UCSD-AML1 (cell line): ENCODE results near the gene NTNG1.

ENCODE experiments used
- DNase-seq: peaks from one replicate; lab custom pipeline; 2025; ENCODE audit not compliant: unreplicated experiment; lab: John Stamatoyannopoulos, UW

The NTNG1 gene

DNA sequence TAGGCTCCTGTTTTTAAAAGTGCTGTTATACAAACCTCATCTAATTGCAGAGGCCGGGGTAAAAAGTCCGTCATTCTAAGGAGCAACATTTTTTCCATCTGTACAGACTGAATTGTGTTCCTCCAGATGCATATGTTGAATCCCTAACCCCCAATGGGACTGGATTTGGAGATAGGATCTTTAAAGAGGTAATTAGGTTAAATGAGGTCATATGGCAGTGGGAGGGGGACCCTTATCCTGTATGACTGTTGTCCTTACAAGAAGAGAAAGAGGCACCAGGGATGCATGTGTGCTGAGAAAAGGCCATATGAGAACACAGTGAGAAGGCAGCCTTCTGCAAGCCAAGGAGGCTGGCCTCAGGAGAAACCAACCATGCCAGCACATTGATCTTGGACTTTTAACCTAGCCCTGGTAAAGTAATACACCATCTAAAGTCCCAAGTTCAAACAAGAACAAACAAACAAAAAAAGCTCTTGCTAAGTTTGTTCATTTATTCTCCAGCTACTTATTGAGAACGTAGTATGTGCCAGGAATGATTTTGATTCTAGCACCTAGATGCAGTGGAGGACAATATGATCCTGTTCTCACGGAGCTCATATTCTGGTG lies 352.4 kb downstream of the NTNG1 start:
- DNase-seq = no peak

DNA sequence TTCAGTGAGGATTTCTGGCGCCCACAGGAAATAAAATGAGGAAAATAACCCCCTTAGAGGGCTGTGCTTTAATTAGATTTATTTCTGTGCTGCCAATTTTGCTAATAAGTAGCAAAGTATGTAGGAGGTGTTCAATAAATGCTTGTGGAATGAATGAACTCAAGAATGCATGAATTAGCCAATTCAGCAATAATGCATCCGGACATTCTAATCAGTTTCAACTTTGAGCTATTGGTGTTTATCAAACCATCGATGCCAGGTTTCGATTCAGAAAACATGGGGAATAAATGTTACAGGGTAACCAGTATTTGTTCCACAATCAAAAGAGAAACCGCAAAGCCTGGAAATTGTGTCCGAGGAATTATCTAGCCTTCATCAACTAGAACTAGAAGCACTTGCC lies 353.2 kb downstream of the NTNG1 start:
- no peak for DNase-seq

DNA sequence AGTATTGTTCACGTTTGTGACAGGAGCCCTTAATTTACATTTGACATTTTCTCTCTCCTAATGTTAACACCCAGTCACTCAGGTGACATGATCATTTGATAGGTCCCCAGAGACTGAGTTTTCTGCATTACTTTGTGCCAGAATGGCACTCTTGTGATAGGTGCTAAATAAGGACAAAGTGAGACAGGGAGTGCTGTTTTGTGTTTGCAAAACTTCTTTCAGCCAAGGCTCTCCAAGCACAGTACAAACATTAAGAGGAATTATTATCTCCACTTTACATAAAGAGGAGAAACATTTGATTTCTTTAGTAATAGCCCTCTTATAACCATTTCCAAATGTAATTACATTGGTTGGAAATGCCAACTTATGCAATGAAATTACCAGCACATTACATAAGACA lies 355.2 kb downstream of the NTNG1 start:
- DNase-seq = no peak

DNA sequence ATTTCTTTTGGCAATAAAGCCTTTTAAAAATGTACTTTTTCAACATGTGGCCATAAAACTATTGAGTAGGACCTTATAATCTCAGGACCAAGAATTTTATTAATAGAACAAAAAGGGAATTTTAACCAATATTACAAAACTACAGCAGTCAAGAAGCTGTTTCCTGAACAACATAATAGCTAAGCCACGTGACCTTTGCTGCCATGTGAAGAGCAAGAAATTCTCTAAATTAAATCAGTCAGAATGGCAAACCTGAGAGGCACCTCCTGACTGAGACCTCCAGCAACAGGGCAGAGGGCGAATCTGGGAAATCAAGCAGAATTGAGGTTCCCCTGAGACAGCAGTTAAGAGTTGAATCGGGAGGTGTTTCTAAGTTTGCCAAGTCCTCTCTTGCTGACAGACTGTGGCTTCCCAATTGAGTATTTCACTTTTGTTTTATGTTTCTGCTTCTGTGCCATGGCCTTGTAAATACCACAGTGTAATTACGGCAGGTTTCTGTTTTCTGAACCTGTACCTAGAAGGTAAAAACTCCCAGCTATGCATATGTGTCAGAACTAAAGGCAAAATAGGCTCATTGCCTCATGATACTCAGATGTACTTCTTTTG lies 358.4 kb downstream of the NTNG1 start:
- DNase-seq = no peak

DNA sequence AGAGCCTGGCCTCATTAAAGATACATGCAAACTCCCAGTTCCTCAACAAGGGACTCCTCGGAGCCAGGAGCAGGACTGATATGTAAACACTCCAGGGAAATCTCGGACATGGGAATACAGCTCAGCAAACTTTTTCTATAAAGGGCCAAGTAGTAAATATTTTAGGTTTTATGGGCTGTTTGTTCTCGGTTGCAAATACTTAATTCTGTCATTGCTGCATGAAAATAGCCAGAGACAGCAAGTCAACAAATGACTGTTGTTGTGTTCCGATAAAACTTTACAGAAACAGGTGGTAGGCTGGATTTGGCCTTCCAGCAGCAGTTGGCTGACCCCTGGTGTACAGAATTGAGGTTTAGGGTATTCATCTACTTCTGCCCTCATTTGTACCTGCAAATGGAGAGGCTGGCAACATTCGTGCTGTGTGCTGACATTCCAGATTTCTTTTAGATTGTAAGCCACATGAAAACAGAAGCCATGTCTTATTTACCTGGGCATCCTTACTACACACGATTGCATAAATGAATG lies 360.3 kb downstream of the NTNG1 start:
- DNase-seq = no peak

DNA sequence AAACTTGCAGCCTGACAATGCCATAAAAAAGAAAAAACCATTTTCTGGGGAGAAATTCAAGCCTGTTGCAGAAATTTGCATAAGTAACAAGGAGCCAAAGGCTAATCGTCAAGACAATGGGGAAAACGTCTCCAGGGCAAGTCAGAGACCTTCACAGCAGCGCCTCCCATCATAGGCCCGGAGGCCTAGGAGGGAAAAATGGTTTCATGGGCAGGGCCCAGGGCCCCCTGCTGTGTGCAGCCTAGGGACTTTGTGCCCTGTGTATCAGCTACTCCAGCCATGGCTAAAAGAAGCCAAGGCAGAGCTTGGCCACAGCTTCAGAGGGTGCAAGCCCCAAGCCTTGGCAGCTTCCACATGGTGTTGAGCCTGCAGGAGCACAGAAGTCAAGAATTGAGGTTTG lies 369.5 kb downstream of the NTNG1 start:
- DNase-seq = no peak

DNA sequence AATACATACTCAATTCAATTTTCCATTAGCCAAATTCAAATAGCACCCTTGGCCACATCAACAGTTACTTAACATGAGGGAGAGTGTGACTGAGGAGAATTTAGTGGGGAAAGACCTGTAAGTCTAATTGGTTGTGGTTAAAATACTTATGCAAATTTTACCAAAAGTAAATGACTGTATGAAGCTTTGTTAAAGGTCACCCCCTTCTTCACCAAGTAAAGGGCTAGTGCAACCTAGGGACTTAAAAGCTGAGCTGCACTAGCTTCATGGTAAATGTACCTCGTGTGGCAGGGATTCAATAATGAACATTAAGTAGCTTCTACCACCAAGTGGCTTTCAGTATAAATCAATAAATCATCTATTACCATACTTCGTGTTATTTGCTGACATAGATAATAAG lies 372.0 kb downstream of the NTNG1 start:
- no peak for DNase-seq

DNA sequence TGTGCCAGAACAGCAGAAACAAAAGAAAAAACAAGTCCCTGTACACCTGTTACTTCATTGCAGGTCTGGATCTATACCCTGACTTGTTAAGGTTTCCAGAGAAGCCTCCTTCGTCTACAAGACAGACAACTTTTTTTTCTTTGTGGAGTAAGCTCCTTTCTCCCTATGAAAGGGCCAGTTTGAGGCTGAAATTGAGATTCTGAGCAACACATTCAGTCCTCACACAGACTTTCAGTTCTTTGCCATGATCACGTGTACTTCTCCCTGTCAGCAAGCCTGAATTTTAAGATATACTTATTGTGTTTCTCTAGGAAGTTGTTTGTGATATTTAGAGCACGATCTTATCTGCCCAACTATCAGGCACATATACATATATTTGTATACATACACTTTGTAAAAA lies 374.0 kb downstream of the NTNG1 start:
- no peak for DNase-seq

DNA sequence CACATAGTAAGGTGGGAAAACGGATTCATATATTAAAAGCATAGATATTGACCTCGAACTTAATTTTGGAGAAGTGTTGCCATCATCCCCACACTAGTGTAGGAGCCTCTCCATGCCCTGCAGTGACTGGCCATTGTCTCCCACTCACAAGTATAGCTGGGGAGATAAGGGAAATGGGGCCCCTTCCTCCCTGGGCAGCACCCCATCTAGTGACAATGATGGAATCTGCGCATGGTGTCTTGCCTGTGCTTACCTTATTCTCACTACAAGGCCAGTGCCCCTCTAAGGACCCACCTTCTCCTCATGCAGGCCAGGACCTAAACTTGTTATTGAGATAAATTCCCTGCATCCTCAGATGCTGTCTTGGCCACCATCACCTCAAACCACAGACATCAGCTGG lies 374.9 kb downstream of the NTNG1 start:
- no peak for DNase-seq

DNA sequence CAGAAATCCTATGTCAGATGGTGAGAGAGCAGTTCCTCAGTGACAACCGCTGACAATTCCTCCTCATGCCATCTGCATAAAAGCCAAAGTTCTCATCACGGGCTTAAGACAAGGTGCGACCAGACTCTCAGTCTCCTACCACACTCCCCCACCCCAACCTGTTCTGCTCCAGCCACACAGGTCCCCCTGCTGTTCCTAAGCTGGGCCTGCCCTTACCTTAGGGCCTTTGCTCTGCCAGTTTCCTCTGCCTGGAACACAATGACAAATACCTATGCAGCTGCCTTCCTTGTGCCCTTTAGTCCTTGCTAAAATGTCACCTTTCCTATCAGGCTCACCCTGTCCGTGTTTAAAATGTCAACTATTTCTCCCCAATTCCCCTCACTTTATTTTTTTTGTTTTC lies 382.2 kb downstream of the NTNG1 start:
- no peak for DNase-seq

DNA sequence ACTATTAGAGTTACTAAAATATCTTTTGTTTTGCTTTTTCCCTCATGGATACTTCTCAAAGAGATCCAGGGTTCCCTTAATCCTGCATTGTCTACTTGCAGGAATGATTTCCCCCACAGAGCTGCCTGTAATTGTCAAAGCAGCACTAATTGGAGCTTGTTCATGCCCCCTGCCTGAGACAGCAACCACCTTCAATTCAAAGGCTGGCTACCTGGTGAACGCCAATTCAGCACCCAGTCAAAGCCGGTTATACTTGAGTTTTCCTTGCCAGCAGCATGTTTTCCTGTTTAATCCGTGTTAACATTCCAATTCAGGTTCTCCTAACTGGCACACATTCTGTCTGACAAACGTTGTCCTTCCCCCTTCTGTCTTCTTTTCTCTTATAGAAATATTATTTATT lies 382.9 kb downstream of the NTNG1 start:
- DNase-seq = no peak

DNA sequence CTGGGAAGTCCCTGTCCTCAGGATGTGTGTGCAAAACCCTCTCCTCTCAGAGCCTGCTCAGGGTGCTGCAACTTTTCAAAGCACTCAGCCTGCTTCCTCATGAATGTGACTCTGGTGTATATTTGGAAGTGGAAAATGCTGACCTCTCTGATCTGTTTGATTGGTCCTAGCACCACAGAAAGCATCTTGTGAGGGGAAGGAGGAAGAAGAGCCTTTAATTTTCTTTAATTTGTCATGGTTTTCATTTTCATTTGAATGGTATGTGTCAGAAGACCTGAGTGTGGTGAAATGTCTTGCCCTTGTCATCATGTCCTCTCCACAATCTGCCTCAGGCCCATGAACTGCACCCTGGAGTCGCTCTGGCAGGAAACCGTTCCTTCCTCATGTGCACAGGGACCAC lies 383.5 kb downstream of the NTNG1 start:
- DNase-seq = no peak

DNA sequence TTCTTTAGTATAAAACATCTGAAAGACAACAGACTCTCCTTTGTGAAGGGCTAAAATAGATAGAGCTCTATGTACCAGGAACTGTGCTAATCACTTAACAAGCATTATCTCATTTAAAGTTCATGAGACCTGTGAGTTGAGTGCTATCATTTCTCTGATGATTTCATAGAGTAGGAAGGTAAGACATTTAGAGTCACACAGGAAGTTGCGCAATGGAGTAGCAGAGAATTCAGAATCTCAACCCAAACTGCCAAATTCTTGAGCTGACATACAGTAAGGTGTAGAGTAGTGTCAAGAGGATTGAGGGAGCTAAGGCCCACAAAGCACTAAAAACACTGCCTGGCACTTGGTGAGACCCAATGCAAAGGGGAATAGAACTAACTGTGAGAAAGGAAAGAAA lies 384.3 kb downstream of the NTNG1 start:
- no peak for DNase-seq

DNA sequence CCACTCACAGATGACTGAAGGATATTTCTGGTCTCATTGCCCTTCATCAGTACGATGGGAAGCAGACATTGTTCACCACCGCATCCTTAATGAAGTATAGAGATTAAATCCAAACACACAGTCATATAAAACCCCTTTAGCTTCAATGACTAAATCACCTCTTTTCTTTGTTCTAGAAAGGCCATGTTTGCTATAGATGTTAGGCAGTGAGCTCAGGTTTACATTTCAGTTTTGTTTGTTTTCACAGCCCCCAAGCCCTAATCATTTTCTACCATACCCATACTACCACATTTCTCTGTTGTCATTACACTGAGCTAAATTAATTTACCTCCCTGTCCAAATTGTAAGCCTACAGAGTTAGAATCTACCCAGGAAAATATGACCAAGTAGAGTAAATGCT lies 385.1 kb downstream of the NTNG1 start:
- no peak for DNase-seq

DNA sequence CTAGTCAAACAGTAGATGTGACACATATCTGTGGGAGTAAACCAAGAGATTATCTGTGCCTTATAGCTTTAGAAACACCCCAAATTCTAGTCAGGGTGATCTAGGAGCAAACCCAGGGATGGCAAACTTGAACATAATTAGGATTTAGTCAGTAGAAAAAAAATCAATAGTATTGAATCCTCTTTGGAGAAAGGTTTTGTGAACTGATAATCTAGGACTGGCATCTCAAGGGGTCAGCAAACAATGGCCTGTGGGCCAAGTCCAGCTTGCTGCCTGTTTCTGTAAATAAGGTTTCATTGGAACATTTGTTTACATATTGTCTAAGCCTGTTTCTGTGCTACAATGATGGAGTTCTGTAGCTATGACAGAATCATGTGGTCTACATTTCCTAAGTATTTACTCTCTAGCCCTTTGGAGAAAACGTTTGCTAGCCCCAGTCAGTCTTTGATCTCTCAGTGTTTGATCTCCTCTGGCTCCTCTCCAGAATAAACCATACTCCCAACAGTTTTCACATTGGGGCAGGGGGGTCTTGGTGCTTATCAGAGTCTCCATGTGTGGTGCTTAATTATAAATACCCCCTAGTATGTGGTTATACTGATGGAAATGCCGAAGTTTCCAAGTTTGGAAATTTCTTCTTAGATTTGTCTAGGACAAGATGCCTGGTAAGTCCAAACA lies 385.8 kb downstream of the NTNG1 start:
- no peak for DNase-seq

DNA sequence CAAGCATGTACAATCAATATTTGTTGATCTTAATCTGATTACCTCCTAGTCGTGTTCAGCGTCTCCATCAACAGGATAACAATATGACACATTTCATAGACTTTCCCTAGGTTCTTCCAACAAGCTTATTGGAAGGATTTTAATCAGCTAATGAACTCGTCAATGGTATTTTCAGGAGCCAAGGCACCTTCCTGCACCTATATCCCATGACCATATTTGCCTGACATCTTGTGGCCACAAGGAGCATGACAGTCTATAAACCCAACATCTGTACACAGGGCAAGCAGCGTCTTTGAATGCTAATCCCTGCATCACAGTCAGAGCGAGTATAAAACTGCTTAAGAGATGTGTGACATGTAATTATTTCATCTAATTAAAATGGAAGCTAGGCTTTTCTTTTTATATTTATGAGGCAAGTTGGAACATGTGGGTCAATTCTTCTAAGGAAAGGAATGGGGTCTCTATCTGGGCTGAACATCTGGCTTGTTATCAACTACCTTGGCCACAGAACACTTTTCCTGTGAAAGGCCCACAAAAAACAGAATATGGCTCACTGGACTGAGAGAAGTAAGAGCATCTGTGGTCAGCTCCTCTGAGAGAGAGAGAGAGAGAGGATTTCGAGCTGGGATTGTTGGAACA lies 388.8 kb downstream of the NTNG1 start:
- no peak for DNase-seq

DNA sequence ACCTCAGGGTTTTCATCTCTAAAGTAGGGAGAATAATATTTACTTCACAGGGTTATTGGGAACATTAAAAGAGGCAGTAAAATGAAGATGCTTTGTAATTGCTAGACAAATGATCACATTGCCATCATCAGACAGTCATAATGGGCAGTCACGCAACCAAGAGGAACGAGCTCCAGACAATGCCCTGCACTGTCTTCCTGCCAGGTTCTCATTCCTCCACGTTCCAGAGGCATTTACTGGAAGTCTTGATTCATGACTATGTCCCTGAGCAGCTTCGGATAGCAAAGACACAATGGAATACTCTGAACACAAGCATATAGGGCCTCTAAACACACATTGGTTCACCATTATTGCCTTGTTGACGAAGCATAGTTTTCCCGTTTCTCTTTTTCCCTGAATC lies 389.7 kb downstream of the NTNG1 start:
- no peak for DNase-seq

DNA sequence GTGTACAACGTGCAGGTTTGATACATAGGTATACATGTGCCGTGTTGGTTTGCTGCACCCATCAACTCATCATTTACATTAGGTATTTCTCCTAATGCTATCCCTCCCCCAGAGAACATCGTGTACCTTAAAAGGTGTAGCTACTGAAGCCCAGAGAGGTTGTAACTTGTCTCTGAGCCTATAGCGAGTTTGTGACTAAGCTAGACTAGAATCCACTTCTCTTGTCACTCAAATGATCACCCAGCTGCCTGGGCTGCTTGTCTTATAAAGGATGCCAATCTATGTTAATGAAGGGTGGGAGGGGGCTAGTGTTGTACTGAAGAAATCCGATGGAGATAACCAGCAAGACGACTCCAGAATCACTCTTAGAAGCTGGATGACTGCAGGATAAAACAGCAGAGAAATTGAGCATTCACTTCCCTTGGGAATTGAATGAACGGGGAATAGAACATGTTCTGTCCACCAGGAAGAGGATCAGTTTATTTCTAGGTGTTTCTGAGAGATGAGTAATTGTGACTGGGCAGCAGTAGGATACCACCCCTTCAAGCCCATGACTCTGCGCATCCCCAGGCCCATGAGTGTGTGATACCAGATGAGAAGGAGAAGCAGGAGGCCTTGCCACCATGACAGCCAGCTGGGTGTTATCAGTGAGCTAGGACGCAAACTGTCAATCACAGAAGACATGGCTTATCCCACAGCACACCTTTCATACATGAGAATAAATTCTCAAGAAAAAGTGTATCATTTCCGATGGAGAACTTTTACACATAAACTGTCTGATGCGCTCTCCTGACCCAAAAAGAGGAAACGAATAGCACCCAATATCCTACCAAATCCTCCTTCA lies 390.4 kb downstream of the NTNG1 start:
- no peak for DNase-seq

DNA sequence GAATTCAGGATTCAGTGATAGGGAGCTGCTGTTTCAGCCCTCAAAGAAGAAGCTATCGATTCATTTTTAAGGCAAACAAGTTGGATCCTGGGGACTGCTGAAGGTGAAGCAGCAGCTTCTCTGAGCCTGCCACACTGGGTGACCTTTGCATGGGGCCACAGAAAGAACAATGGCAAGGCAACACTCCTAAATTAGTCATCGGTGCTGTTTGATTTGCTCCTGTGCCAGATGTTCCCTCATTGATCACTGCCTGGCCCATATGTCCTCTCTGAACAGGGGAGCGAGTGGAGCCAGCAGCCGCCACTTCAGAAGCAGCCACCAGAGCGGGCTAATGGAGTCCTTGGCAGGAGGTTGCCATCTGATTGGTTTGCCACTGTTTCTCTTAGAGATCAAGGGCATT lies 391.5 kb downstream of the NTNG1 start:
- DNase-seq = no peak
